ENCODE data around the gene COX4I2. TPM values are rescaled to one million over a fixed set of nuclear protein-coding genes. Genes with fewer than 3 reads are reported as not detected.

Gene COX4I2
- total and polyA plus RNA-seq, 2 of the 8 experiments (the other 6 are each of a cell fraction or from before 2014, with no cell fraction given): 0.26 TPM; not detected in 1

- H3K27ac ChIP-seq (ENCODE audit: low read depth, low read length): 0 out of 2 replicates have a peak overlapping the region, but pooled peaks have one; percentile 15
- H3K23me2 ChIP-seq (ENCODE audit: low read depth, low read length): no peaks in the 10 kb centered on the region
- H3K14ac ChIP-seq (ENCODE audit: insufficient read length): no peak overlapping the region
- H3K4me3 ChIP-seq (ENCODE audit: extremely low read depth in 1 of 4, insufficient read depth in 2 of 4, low read depth in 3 of 4, low read length in 4 of 4): no peak overlapping the region
- H3K36me3 ChIP-seq (ENCODE audit: control insufficient read depth in 2 of 4, insufficient read depth in 4 of 4, low read length in 3 of 4): peaks cover 0 to 2% (median 0%) of the 10 kb centered on the region in 4 experiments; a peak in 3 of 8 replicates
- no peak overlapping the region for H2BK15ac ChIP-seq (ENCODE audit: low read length)
- DNase-seq (ENCODE audit: low read depth in 1 of 2, low spot score in 2 of 2) (no peak), FAIRE-seq (no peak)
- H2BK12ac ChIP-seq (ENCODE audit: low read depth, low read length): peak overlapping the region; percentile 83
- ChIA-PET CTCF (ENCODE audit: partially characterized antibody) (interaction anchor here (1.1 to 9.3 kb wide), 6 partner anchors 17 to 45 kb away, joined by 3 to 52 read pairs (median 6); no protein-coding TSS in a partner anchor), POLR2A (ENCODE audit: partially characterized antibody) (interaction anchor here (0.8 to 1.1 kb wide), 3 partner anchors 12 to 20 kb away, joined by 3 to 4 read pairs (median 3); no protein-coding TSS in a partner anchor)
- H4K8ac ChIP-seq (ENCODE audit: extremely low read depth, insufficient read depth, low read length): no peak overlapping the region
- H3K79me1 ChIP-seq (ENCODE audit: low read depth, low read length): peaks cover 8% of the 10 kb centered on the region; the same call in 1 of the 2 replicates
- H4K5ac ChIP-seq (ENCODE audit: insufficient read length, low read depth, low read length): no peak overlapping the region
- H2BK20ac ChIP-seq (ENCODE audit: low read length): no peak overlapping the region; the same call in none of the 2 replicates
- H2BK120ac ChIP-seq (replicated peaks; ENCODE audit: low read depth, low read length): peak overlapping the region; percentile 18
- H3K4ac ChIP-seq (replicated peaks; ENCODE audit: insufficient read length, low read depth, low read length): no peak overlapping the region
- peaks cover 3 to 7% (median 6%) of the 10 kb centered on the region in 4 experiments; a peak in 6 of 7 replicates for H3K4me1 ChIP-seq (replicated peaks in 1 of 4; ENCODE audit: control insufficient read depth in 3 of 4, insufficient read depth in 4 of 4, low read length in 3 of 4)
- WGBS, 2 experiments (ENCODE audit: extremely low coverage in 1 of 2, insufficient coverage in 1 of 2, insufficient read length in 1 of 2, insufficient replicate concordance in 2 of 2, low coverage in 1 of 2, low lambda C conversion rate in 2 of 2, missing lambda C conversion rate in 1 of 2): 90% methylated on average over 9 of the region's 9 CpGs; no CpG with 5 or more reads in 1 of the 2 experiments
- no peak overlapping the region for H3K56ac ChIP-seq (replicated peaks; ENCODE audit: insufficient read length, low read depth, low read length)
- no peak overlapping the region; a peak in 1 of 7 replicates for H3K9ac ChIP-seq (replicated peaks in 1 of 4; ENCODE audit: extremely low read depth in 1 of 4, low read depth in 3 of 4, low read length in 3 of 4)
- no peak overlapping the region for H3K23ac ChIP-seq (ENCODE audit: insufficient read length)
- peak overlapping the region; percentile 2; the same call in 1 of the 2 replicates for H2BK5ac ChIP-seq (ENCODE audit: low read depth, low read length)
- no peaks in the 10 kb centered on the region for H3K9me3 ChIP-seq (ENCODE audit: insufficient read depth in 2 of 2, low read depth in 1 of 2, low read length in 1 of 2)
- H2AK5ac ChIP-seq (ENCODE audit: low read depth, low read length): no peak overlapping the region
- H3K79me2 ChIP-seq (ENCODE audit: control insufficient read depth in 1 of 2, insufficient read depth in 2 of 2, low read length in 2 of 2): peaks cover 0 to 11% of the 10 kb centered on the region in 2 experiments; a peak in 2 of 4 replicates
- TF ChIP-seq RXRA (IDR thresholded peaks at IDR 0.05; ENCODE audit: insufficient read depth, low read depth, low read length) (0 out of 2 replicates have a peak, but pooled peaks have one; percentile 25), CREB1 (IDR thresholded peaks at IDR 0.05) (no peak), CBX8 (IDR thresholded peaks at IDR 0.05; ENCODE audit: borderline replicate concordance, low read depth, low read length) (no peak), TEAD4 (IDR thresholded peaks at IDR 0.05; ENCODE audit: low read depth, low read length) (peak; percentile 68), SP2 (IDR thresholded peaks at IDR 0.05; ENCODE audit: low read length) (no peak), POLR2A (IDR thresholded peaks at IDR 0.05; ENCODE audit: control extremely low read depth in 1 of 2, low read depth in 2 of 2, low read length in 2 of 2) (no peak)
- H2AFZ ChIP-seq (ENCODE audit: low read length): no peak overlapping the region
- no peak overlapping the region for H3K18ac ChIP-seq (ENCODE audit: extremely low read depth, low read length)
- H4K91ac ChIP-seq (replicated peaks; ENCODE audit: insufficient read length, low read length): peak overlapping the region; percentile 30
- H3K4me2 ChIP-seq (ENCODE audit: insufficient read depth in 1 of 2, low read depth in 2 of 2, low read length in 2 of 2): no peak overlapping the region
- no peaks in the 10 kb centered on the region for H4K20me1 ChIP-seq (replicated peaks in 1 of 2; ENCODE audit: control insufficient read depth in 1 of 2, insufficient read depth in 2 of 2, low read length in 2 of 2)
- H3K27me3 ChIP-seq (replicated peaks in 1 of 4; ENCODE audit: control insufficient read depth in 3 of 4, extremely low read depth in 1 of 4, insufficient read depth in 3 of 4, low read length in 3 of 4): no peaks in the 10 kb centered on the region
These were observed 41.0 kb downstream of the COX4I2 start for GRCh38 chr20:31678389-31679356.

Data from H1 (cell line).